Skeletal muscle tissue (tissue), 4 donors: ENCODE data around the gene CPNE2. TPM values are rescaled to one million over a fixed set of nuclear protein-coding genes. Genes with fewer than 3 reads are reported as not detected.
"Not testable (repeated sequence)": the region's sequence is repeated elsewhere in the genome, so short reads cannot be mapped to it uniquely, and the experiment has no call there.

Experiments
- H3K27ac ChIP-seq: one replicate; pipeline ENCODE4 v1.7.0; 2013; ENCODE audit warnings: mild to moderate bottlenecking, low read depth, low read length, inconsistent platforms
- H3K27me3 ChIP-seq, 3 donors: one replicate each; pipeline ENCODE4 v1.7.0; 2013; ENCODE audit warnings: low read length in 3 of 3; ENCODE audit not compliant: control insufficient read depth in 3 of 3, insufficient read depth in 3 of 3
- H3K36me3 ChIP-seq, 3 donors: one replicate each; pipeline ENCODE4 v1.7.0; 2013; ENCODE audit warnings: low read length in 3 of 3; ENCODE audit not compliant: control insufficient read depth in 3 of 3, insufficient read depth in 3 of 3
- H3K4me1 ChIP-seq, 3 donors: one replicate each; pipeline ENCODE4 v1.7.0; 2013; ENCODE audit warnings: low read length in 3 of 3, mild to moderate bottlenecking in 3 of 3; ENCODE audit not compliant: control insufficient read depth in 3 of 3, insufficient read depth in 3 of 3
- H3K4me3 ChIP-seq, 3 donors: one replicate each; pipeline ENCODE4 v1.7.0; 2013; ENCODE audit warnings: low read length in 3 of 3
- H3K9ac ChIP-seq, 3 donors: one replicate each; pipeline ENCODE4 v1.7.0; 2013; ENCODE audit warnings: low read length in 3 of 3, mild to moderate bottlenecking in 3 of 3, moderate library complexity in 2 of 3, low read depth in 1 of 3
- H3K9me3 ChIP-seq, 3 donors: one replicate each; pipeline ENCODE4 v1.7.0; 2013; ENCODE audit warnings: low read length in 3 of 3; ENCODE audit not compliant: control insufficient read depth in 3 of 3
- total RNA-seq: library from RNA; depleted of rRNA; stranded (reverse); fragments of >200 nt; gene quantifications from one replicate; pipeline ENCODE4 v1.2.3, GENCODE V29; 2014
- donor health status: Osteomylitis.

The CPNE2 gene
- total RNA-seq, 1 donor from 2014 or later, result 8.9 TPM

GRCh38 chr16:57094911-57095310, 2.5 kb downstream of the CPNE2 start:
- no peak overlapping the region for H3K27ac ChIP-seq
- H3K4me3 ChIP-seq, result no peak overlapping the region
- no peak overlapping the region for H3K9ac ChIP-seq
- no peaks in the 10 kb centered on the region for H3K9me3 ChIP-seq
- no peaks in the 10 kb centered on the region for H3K36me3 ChIP-seq
- H3K27me3 ChIP-seq, result no peaks in the 10 kb centered on the region
- peaks cover 21 to 25% (median 22%) of the 10 kb centered on the region in 3 donors for H3K4me1 ChIP-seq

GRCh38 chr16:57096192-57096591, 3.8 kb downstream of the CPNE2 start:
- no peak overlapping the region for H3K9ac ChIP-seq
- no peaks in the 10 kb centered on the region for H3K27me3 ChIP-seq
- no peak overlapping the region for H3K27ac ChIP-seq
- H3K9me3 ChIP-seq, result no peaks in the 10 kb centered on the region
- peaks cover 21 to 23% (median 22%) of the 10 kb centered on the region in 3 donors for H3K4me1 ChIP-seq
- no peaks in the 10 kb centered on the region for H3K36me3 ChIP-seq
- H3K4me3 ChIP-seq, result no peak overlapping the region

GRCh38 chr16:57096793-57097192, 4.4 kb downstream of the CPNE2 start:
- no peak overlapping the region for H3K9ac ChIP-seq
- H3K27ac ChIP-seq, result no peak overlapping the region
- H3K4me3 ChIP-seq, result no peak overlapping the region
- no peaks in the 10 kb centered on the region for H3K36me3 ChIP-seq
- H3K27me3 ChIP-seq, result no peaks in the 10 kb centered on the region
- H3K9me3 ChIP-seq, result no peaks in the 10 kb centered on the region
- H3K4me1 ChIP-seq, result peaks cover 17 to 18% (median 17%) of the 10 kb centered on the region in 3 donors

- Histone ChIP-seq H3K36me3 (no peaks in the 10 kb centered on the region), H3K27me3 (no peaks in the 10 kb centered on the region), H3K9me3 (no peaks in the 10 kb centered on the region), H3K27ac (no peak overlapping the region), H3K9ac (no peak overlapping the region), H3K4me3 (no peak overlapping the region), H3K4me1 (peaks cover 12 to 14% (median 13%) of the 10 kb centered on the region in 3 donors)
Observed at GRCh38 chr16:57098188-57098841, 5.9 kb downstream of the CPNE2 start.

GRCh38 chr16:57099965-57100364, 7.6 kb downstream of the CPNE2 start:
- H3K36me3 ChIP-seq, H3K4me1 ChIP-seq, H3K9me3 ChIP-seq, H3K9ac ChIP-seq, H3K4me3 ChIP-seq, H3K27ac ChIP-seq, H3K27me3 ChIP-seq: not testable (repeated sequence)

GRCh38 chr16:57100445-57100844, 8.1 kb downstream of the CPNE2 start:
- H3K9ac ChIP-seq, result no peak overlapping the region
- H3K36me3 ChIP-seq, result no peaks in the 10 kb centered on the region
- no peak overlapping the region for H3K4me3 ChIP-seq
- peaks cover 0 to 3% (median 2%) of the 10 kb centered on the region in 3 donors for H3K4me1 ChIP-seq
- H3K27me3 ChIP-seq, result no peaks in the 10 kb centered on the region
- H3K9me3 ChIP-seq, result no peaks in the 10 kb centered on the region
- no peak overlapping the region for H3K27ac ChIP-seq

GRCh38 chr16:57102888-57103851, 10.8 kb downstream of the CPNE2 start:
- Histone ChIP-seq H3K4me1 (peaks cover 2 to 10% (median 5%) of the 10 kb centered on the region in 3 donors), H3K4me3 (no peak overlapping the region), H3K36me3 (no peaks in the 10 kb centered on the region), H3K9me3 (no peaks in the 10 kb centered on the region), H3K27ac (no peak overlapping the region), H3K27me3 (no peaks in the 10 kb centered on the region), H3K9ac (no peak overlapping the region)

GRCh38 chr16:57104706-57105105, 12.3 kb downstream of the CPNE2 start:
- Histone ChIP-seq H3K9me3 (no peaks in the 10 kb centered on the region), H3K36me3 (no peaks in the 10 kb centered on the region), H3K27me3 (no peaks in the 10 kb centered on the region), H3K9ac (no peak overlapping the region), H3K27ac (no peak overlapping the region), H3K4me1 (peaks cover 2 to 10% (median 5%) of the 10 kb centered on the region in 3 donors), H3K4me3 (no peak overlapping the region)

- Histone ChIP-seq H3K27ac (no peak overlapping the region), H3K4me3 (no peak overlapping the region), H3K4me1 (peaks cover 2 to 10% (median 5%) of the 10 kb centered on the region in 3 donors), H3K9ac (no peak overlapping the region), H3K9me3 (no peaks in the 10 kb centered on the region), H3K36me3 (no peaks in the 10 kb centered on the region), H3K27me3 (no peaks in the 10 kb centered on the region)
Observed at GRCh38 chr16:57105184-57105583, 12.8 kb downstream of the CPNE2 start.

- Histone ChIP-seq H3K4me3 (no peak overlapping the region), H3K9ac (no peak overlapping the region), H3K4me1 (peaks cover 2 to 10% (median 5%) of the 10 kb centered on the region in 3 donors), H3K27me3 (no peaks in the 10 kb centered on the region), H3K27ac (no peak overlapping the region), H3K36me3 (no peaks in the 10 kb centered on the region), H3K9me3 (no peaks in the 10 kb centered on the region)
Observed at GRCh38 chr16:57106767-57107166, 14.4 kb downstream of the CPNE2 start.
